GM19372 (cell line): Measurements from ENCODE around the gene COL23A1.

Experiments
- ATAC-seq: cut with Tn5 transposase; IDR thresholded peaks from one replicate; pipeline ENCODE4 v1.9.1; 2021; ENCODE audit warnings: mild to moderate bottlenecking, low read depth, moderate library complexity; ENCODE audit not compliant: unreplicated experiment

The COL23A1 gene

GRCh38 chr5:178227138-178227659 is 363.0 kb downstream of the COL23A1 start:
- no peak for ATAC-seq

GRCh38 chr5:178225174-178225573 is 365.0 kb downstream of the COL23A1 start:
- ATAC-seq, result no peak

- ATAC-seq, result no peak
Measured at GRCh38 chr5:178224403-178224802, 365.8 kb downstream of the COL23A1 start.

GRCh38 chr5:178223828-178224335 is 366.3 kb downstream of the COL23A1 start:
- no peak for ATAC-seq

GRCh38 chr5:178223196-178223773 is 366.9 kb downstream of the COL23A1 start:
- ATAC-seq, result no peak

GRCh38 chr5:178222292-178222691 is 367.9 kb downstream of the COL23A1 start:
- ATAC-seq, result no peak

- no peak for ATAC-seq
Measured at GRCh38 chr5:178221853-178222252, 368.3 kb downstream of the COL23A1 start.

GRCh38 chr5:178221282-178221681 is 368.9 kb downstream of the COL23A1 start:
- no peak for ATAC-seq

- ATAC-seq, result no peak
Measured at GRCh38 chr5:178218827-178219226, 371.4 kb downstream of the COL23A1 start.

GRCh38 chr5:178218237-178218776 is 371.9 kb downstream of the COL23A1 start:
- no peak for ATAC-seq

- ATAC-seq, result no peak
Measured at GRCh38 chr5:178216779-178217178, 373.4 kb downstream of the COL23A1 start.

- no peak for ATAC-seq
Measured at GRCh38 chr5:178216088-178216534, 374.1 kb downstream of the COL23A1 start.

GRCh38 chr5:178215280-178216002 is 374.8 kb downstream of the COL23A1 start:
- no peak for ATAC-seq

GRCh38 chr5:178214160-178214803 is 375.9 kb downstream of the COL23A1 start:
- no peak for ATAC-seq

GRCh38 chr5:178213748-178214151 is 376.4 kb downstream of the COL23A1 start:
- ATAC-seq, result no peak

GRCh38 chr5:178213003-178213461 is 377.2 kb downstream of the COL23A1 start:
- ATAC-seq, result no peak

- ATAC-seq, result no peak
Measured at GRCh38 chr5:178212241-178213002, 377.8 kb downstream of the COL23A1 start.

- no peak for ATAC-seq
Measured at GRCh38 chr5:178211095-178212048, 378.8 kb downstream of the COL23A1 start.

- no peak for ATAC-seq
Measured at GRCh38 chr5:178210686-178211085, 379.5 kb downstream of the COL23A1 start.
